Parathyroid adenoma (tissue), 2 donors: ENCODE data around the gene PIAS4.

Source experiments
- H2AFZ ChIP-seq: fragments of 300-600 bp; sonication (generic); one replicate; pipeline ENCODE4 v1.7.0; 2017; ENCODE audit warnings: antibody characterized with exemption, mild to moderate bottlenecking
- H3K27ac ChIP-seq: fragments of 300-600 bp; sonication (generic); one replicate; pipeline ENCODE4 v1.7.0; 2017
- H3K27me3 ChIP-seq: fragments of 300-600 bp; sonication (generic); one replicate; pipeline ENCODE4 v1.7.0; 2017; ENCODE audit warnings: low read length; ENCODE audit not compliant: control insufficient read depth, insufficient read depth
- H3K36me3 ChIP-seq: fragments of 300-600 bp; sonication (generic); one replicate; pipeline ENCODE4 v1.7.0; 2017; ENCODE audit warnings: low read length; ENCODE audit not compliant: control insufficient read depth, insufficient read depth
- H3K4me1 ChIP-seq: fragments of 300-600 bp; sonication (generic); one replicate; pipeline ENCODE4 v1.7.0; 2017; ENCODE audit warnings: control low read depth
- H3K4me2 ChIP-seq: fragments of 300-600 bp; sonication (generic); one replicate; pipeline ENCODE4 v1.7.0; 2017; ENCODE audit warnings: low read length
- H3K4me3 ChIP-seq: fragments of 300-600 bp; sonication (generic); one replicate; pipeline ENCODE4 v1.7.0; 2017; ENCODE audit warnings: low read depth, low read length
- H3K79me2 ChIP-seq: fragments of 300-600 bp; sonication (generic); one replicate; pipeline ENCODE4 v1.7.0; 2017; ENCODE audit warnings: control low read depth
- H3K9ac ChIP-seq: fragments of 300-600 bp; sonication (generic); one replicate; pipeline ENCODE4 v1.7.0; 2017; ENCODE audit warnings: mild to moderate bottlenecking
- H3K9me3 ChIP-seq: fragments of 300-600 bp; sonication (generic); one replicate; pipeline ENCODE4 v1.7.0; 2017; ENCODE audit warnings: low read length; ENCODE audit not compliant: control insufficient read depth
- CTCF ChIP-seq: fragments of 300-600 bp; sonication (generic); IDR thresholded peaks from one replicate; pipeline ENCODE4 v1.7.0; 2017; ENCODE audit warnings: antibody characterized with exemption, mild to moderate bottlenecking
- donor health status: primary hyperparathyroidism.

PIAS4 gene

GRCh38 chr19:4012975-4013634 lies 5.6 kb downstream of the PIAS4 start:
- no peaks in the 10 kb centered on the region for H3K9me3 ChIP-seq
- no peak overlapping the region for H3K4me3 ChIP-seq
- H3K4me1 ChIP-seq, result peaks cover 9% of the 10 kb centered on the region
- H3K9ac ChIP-seq, result no peak overlapping the region
- no peak overlapping the region for H3K27ac ChIP-seq
- no peak for TF ChIP-seq CTCF
- no peak overlapping the region for H2AFZ ChIP-seq
- no peaks in the 10 kb centered on the region for H3K27me3 ChIP-seq
- no peaks in the 10 kb centered on the region for H3K36me3 ChIP-seq
- peaks cover 80% of the 10 kb centered on the region for H3K79me2 ChIP-seq
- no peak overlapping the region for H3K4me2 ChIP-seq

- no peak overlapping the region for H3K27ac ChIP-seq
Measured at GRCh38 chr19:4013886-4014540, 6.5 kb downstream of the PIAS4 start.

DNA sequence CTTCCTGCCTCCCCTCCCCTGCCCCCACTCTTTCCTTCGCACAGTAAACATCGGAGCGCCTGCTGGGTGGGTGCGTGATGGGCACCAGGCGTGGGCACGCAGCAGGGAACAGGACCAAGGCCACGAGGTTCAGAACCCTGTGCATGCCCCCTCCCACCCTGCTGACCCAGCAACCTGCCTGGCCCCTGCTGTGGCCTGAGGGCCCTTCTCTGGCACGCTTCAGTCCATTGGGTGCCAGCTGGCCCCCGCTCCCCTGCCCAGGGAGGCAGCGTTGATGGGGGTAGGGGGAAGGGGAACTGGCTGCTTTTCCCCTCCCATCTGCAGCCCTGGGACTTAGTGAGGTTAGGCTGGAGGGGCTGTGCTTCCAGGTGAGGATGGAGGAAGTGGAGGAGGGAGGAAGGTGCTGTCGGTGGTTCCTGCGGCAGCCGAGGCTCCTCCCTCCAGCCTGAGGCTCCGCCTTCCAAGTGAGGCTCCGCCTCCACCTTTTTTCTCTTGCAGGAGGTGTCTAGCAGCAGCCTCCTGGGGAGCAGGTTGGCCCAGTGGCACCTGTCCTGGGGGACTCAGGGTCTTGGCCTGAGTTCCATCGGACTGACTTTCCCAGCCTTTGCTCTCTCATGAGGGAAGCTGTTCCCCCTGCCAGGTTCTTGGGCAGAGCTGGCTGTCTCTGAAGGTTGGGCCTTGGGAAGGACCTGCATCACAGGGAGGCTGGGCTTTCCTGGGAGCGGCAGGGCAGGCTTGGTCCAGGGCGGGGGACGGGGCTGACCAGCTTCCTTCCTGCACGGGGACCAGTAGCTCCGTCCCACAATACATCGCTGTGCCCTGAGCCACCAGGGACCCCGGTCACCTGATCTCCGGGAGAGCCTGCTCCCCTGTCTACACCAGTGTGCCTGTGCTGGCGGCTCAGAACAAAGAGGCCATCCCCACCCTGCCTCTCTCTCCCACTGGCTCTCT lies 7.3 kb downstream of the PIAS4 start:
- TF ChIP-seq CTCF, result no peak
- Histone ChIP-seq H3K4me3 (no peak overlapping the region), H2AFZ (no peak overlapping the region), H3K27me3 (no peaks in the 10 kb centered on the region), H3K4me2 (no peak overlapping the region), H3K36me3 (no peaks in the 10 kb centered on the region), H3K79me2 (peaks cover 69% of the 10 kb centered on the region), H3K27ac (no peak overlapping the region), H3K9ac (no peak overlapping the region), H3K4me1 (no peaks in the 10 kb centered on the region), H3K9me3 (no peaks in the 10 kb centered on the region)

More at GRCh38 chr19:4013886-4014540, 6.5 kb downstream of the PIAS4 start:
- H3K4me2 ChIP-seq, result no peak overlapping the region
- no peak for TF ChIP-seq CTCF
- peaks cover 74% of the 10 kb centered on the region for H3K79me2 ChIP-seq
- H3K9me3 ChIP-seq, result no peaks in the 10 kb centered on the region
- H3K4me3 ChIP-seq, result no peak overlapping the region
- peaks cover 2% of the 10 kb centered on the region for H3K4me1 ChIP-seq
- no peak overlapping the region for H3K9ac ChIP-seq
- no peak overlapping the region for H2AFZ ChIP-seq
- no peaks in the 10 kb centered on the region for H3K36me3 ChIP-seq
- H3K27me3 ChIP-seq, result no peaks in the 10 kb centered on the region

- Histone ChIP-seq H3K4me3 (no peak overlapping the region), H3K4me1 (no peaks in the 10 kb centered on the region), H3K27ac (peak overlapping the region; percentile 4)
Measured at GRCh38 chr19:4015705-4016402, 8.3 kb downstream of the PIAS4 start.

More at GRCh38 chr19:4015705-4016402, 8.3 kb downstream of the PIAS4 start:
- no peak overlapping the region for H3K4me2 ChIP-seq
- H3K79me2 ChIP-seq, result peaks cover 59% of the 10 kb centered on the region
- H3K36me3 ChIP-seq, result no peaks in the 10 kb centered on the region
- H3K9ac ChIP-seq, result no peak overlapping the region
- H3K9me3 ChIP-seq, result no peaks in the 10 kb centered on the region
- no peak for TF ChIP-seq CTCF
- H2AFZ ChIP-seq, result no peak overlapping the region
- H3K27me3 ChIP-seq, result no peaks in the 10 kb centered on the region
